HS-27A (cell line): ENCODE data around the gene RPTOR.

Source experiments
- DNase-seq: peaks from one replicate; pipeline ENCODE4 v3.0.0-alpha.2; 2012; ENCODE audit warnings: low read depth, missing footprints

The RPTOR gene

DNA sequence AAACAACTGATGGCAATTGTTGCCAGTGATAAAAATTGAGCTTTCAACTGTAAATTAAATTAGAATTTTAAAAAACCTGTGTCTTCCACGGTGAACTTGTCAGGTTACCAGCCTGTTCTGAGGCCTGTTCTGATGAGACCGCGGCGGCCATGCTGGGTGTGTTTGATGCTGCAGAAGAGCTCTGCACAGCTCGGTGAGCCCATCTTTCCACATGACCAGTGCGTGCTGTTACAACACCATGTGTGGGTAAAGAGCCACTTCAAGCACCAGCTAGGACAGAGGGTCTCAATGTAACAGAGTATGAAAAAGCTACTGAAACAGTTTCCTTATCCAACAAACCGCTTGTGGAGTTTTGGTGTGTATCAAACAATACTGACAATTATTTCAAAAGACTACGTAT lies 48.5 kb downstream of the RPTOR start:
- no peak for DNase-seq

DNA sequence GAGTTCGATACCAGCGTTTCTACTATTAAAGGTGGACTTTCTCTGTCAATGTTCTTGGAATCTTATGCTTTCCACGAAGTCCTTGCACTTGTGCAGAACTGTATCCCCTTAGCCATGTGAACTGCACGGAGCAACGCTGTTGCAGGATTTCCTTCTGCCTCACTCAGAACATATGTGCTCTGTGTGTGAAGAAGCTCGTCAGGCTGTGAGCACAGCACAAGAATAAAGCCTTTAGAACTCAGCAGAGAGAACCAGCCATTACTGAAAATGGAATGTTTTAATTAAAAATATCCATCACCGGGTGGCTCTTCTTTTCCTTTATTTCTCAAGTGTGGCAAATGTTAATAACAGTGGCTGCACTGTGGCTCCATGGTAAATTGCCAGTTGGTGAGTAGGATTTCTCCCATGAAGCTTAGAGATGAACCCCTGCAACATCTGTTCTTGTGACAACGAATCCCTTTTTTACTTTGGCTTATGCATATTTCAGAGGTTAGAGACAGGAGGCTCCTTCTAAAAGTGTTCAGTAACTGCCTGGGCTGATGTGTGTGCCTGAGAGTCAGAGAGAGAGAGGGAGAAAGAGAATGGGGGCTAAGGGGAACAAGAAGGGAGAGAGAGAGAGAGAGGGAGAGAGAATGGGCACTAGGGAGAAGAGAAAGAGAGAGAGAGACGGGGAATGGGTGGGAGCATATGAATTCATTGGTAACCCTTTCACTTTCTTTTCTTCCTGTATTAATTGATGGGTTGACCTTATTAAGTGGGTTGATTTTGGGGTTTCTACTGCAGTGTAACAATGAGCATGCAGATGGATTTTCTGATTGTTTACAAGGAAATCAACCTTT lies 50.0 kb downstream of the RPTOR start:
- no peak for DNase-seq

DNA sequence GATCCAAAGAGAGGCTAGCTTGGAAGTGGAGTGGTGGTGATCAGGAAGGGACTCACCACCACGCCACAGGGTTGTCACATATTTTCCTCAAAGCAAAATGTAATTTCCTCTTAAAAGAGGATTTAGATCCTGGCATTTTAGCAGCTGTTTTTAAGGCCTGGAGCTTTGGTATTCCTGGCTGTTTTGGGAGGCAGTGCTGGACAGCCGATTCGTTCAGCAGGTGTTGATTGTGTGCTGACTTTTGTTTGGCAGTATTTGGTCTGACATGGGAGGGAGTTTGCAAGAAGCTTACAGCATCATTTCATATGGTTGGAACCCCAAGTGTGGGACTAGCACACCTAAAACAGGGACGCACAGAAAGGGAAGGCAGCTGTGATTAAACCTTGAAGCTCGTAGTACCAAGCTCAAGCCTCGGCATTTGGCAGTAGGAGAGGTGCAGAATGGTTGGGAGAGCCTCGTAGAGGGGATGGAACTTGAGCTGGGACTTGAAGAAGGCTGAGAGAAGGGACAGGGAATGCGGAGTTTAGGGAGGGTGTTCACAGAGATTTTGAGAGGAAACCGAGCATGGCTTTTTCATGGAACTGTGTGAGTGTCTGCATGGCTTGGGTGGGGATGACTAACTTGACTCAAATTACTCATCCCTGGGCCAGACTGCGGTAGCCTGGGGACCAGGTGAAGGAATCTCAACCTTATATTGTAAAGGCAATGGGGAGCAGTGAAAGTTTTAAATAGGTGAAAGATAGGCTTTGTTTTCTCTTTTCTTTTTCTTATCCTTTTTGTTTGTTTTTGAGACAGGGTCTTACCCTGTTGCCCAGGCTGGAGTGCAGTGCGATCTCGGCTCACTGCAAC lies 52.3 kb downstream of the RPTOR start:
- DNase-seq = no peak

DNA sequence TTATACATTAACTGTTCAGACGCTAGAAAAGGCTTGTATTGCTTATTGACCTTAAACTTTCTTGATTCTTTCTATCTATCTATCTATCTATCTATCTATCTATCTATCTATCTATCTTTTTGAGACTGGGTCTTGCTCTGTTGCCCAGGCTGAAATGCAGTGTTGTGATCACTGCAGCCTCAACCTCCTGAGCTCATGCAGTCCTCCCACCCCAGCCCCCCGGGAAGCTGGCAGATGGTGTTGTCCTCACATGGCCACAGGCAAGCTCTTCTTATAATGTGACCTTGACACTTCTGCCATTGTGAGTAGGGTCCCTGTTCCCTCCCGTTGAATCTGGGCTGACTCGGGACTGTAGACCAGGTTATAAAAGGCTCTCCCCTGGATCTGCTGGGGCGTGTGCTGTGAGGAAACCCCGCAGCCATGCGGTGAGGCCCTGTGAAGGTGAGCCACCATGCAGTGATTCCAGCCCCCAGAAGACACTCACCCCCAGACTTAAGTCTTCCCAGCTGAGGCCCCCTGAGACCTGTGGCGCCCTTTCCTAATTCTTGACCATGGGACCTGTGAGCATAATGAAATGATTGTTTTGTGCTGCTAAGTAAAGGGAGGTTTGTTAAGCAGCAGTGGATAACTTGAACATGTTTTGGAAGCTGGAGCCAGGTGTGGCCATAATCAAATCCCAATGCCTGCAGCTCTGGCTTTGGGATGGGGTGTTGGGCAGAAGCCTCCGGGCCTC lies 54.3 kb downstream of the RPTOR start:
- DNase-seq = no peak

DNA sequence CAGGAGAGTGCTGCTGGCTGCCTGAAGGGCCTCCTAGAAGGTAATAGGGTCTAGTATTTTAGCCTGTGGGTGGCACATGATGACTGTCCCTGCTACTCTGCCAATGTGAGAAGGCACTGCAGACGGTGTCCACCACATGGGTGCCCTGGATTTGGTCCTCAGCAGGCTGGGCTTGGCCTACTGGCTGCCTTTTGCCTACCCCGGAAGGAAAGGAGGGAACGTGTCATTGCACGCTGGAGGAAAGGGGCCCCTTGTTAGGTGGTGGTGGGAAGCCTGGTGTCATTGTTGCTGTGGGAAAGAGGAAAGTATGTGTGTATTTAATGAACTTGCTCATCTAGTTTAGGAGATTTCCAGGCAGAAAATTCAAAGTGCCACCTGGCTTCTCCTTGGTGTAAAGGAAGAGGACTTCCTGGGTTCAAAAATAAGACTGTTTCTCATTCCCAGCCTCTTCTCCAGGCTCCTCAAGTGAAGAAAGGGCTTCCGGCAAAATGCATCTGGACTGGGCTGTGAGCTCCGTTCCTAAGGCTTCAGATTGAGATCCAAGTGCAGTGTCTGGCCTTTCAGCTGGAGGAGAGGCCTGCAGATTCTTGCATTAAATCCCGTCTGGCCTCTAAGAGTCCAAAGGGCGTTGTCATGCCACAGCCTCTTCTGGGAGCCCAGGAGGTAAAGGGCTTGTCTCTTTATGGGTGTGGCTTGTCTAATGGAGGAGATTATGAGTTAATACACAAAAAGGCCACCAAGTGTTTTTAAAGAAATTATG lies 55.1 kb downstream of the RPTOR start:
- DNase-seq = no peak

DNA sequence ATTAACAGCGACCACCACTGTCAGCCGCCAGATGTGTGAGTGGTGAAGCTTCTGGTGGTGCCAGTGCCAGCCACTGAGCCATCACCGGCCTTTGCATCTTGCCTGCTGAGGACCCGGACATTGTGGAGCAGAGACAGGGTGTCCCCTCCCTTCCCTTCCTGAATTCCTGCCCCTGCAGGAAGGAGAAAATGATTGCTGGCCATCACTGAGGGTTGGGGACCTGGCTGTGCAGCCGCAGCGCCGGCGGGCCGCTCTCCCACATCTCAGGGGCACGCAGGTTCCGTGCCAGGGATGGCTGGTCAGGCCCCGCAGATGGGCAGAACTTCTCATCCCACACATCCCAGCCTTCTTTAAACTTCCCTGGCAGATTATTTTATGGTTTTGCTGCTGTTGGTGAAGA lies 56.5 kb downstream of the RPTOR start:
- no peak for DNase-seq

DNA sequence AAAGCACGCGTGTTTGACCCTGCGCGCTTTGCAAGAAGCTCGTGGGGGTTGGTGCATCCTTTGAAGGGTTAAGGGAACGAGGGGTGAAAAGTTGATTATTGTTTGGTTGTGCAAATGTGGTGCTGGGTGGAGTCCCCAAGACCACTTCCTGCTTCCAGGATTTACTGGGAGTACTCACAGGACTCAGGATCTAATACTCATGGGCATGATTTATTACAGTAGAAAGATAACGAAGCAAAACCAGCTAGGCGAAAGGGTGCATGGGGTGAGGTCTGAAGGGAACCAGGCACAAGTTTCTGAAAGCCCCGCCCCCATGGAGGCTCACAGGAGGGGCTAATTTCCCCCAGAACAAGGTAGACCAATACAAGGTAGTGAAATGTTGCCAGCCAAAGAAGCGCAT lies 58.8 kb downstream of the RPTOR start:
- DNase-seq = no peak

DNA sequence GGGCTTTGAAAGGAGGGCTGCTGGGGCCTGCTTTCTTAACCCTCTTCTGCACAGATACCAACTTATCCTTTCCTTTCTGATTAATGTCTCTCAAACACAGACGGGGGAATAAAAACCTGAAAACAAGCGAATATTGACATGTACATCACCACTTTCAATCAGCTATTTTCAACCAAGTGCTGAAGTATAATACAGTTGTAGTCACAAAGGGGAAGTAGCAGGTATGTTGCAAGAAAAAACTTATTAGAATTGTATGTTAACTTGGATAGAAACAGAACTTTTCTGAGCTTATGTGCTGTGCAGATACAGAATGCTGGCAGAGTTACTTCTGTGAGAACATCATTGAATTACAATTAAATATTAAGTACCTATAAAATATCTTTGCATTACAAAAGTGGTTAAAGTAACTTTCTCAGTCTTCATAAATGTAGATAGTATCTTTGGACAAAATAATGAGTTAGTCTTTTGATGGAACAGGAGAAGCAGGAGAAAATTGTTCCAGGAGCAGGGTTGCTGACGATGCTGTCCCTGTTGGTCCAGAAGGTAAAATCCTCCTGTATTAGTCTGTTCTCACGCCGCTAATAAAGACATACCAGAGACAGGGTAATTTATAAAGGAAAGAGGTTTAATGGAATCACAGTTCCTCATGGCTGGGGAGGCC lies 59.5 kb downstream of the RPTOR start:
- no peak for DNase-seq

DNA sequence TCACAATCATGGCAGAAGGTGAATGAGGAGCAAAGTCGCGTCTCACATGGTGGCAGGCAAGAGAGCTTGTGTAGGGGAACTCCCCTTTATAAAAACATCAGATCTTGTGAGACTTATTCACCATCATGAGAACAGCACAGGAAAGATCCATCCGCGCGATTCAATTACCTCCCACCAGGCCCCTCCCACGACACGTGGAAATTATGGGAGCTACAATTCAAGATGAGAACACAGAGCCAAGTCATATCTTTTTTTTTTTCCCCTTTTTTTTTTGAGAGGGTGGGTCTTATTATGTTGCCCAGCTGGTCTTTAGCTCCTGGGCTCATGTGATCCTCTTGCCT lies 60.0 kb downstream of the RPTOR start:
- DNase-seq = no peak

DNA sequence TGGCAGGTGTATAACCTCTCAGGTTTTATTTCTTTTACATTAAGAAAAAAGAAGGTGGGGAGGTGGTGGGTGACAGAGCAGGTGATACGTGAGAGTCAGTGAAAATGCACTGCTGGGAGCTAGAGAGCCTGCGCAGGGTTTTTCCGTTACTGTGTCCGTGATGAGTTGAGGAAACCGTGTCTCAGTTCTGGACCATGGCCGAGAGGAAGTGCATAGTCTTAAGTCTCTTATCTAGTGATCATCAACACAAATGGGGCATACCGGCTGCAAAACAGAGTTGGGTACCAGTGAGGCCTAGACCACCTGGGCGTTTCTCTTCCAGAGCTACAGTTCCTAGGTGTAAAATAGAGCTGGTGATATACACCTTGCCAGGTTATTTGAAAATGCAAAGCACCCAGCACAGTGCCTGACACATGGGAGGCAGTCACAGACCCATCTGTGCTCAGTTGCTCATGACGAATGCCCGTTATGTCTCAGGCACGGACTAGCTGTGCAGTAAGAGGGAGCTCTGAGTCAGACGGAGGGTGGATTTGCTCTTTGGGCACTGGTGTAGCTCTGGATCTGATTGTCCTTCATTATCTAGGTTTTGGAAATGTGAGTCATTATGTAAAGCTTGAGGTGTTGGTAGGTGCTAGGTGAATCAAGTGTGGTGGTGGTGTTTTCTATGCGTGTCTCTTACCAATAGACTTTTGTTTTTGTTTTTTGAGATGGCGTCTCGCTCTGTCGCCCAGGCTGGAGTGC lies 60.9 kb downstream of the RPTOR start:
- DNase-seq = no peak

DNA sequence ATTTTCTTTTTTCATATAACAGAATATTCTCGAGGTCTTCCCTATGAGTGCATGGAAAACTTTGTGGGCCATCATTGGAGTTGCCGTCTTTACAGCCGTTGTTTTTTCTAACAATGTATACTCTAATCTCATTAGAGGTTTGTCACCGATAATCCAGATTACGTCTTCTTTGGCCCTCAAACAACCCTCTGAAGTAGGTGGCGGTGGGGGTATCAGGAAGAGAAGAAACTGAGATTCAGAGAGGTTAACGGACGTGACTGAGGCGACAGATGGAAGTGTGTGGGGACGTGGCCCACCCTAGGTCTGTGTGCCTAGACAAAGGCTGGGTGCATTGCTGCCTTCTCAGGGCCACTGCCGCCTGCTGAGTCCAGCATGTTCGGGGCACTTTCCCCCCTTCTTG lies 63.7 kb downstream of the RPTOR start:
- no peak for DNase-seq

DNA sequence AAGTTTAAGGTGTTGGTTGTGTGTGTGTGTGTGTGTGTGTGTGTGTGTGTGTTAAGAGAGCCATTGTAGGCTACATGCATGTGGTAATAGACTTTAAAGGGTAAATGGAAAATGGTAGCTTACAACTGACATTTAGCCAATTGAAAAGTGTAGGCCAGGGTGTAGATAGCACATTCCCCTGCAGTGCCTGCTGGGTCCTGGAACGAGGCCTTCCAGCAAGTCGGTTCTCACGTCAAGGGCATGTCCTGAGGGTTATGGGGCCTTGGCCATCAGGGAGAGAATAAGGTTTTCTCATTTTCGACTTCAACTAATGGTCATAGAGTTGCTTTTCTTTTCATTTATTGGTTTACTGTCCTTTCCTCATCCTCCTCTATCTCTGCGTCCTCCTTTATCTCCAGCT lies 65.1 kb downstream of the RPTOR start:
- DNase-seq = no peak

DNA sequence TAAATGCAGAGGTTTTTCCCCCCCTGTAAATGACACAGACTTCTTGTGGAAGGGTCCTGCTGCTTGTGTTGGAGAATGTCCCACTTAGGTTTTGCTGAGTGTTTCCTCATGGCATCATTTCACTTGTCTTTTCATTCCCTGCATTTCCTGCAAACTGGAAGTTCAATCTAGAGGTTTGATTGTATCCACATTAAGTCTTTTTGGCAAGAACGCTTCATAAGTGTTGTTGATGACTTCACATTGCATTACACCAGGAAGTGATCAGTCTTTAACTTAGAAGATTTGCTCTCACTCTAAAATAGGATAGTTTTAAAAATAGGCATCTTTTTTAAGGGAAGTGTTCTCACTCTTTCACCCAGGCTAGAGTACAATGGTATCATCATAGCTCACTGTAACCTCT lies 67.2 kb downstream of the RPTOR start:
- no peak for DNase-seq

DNA sequence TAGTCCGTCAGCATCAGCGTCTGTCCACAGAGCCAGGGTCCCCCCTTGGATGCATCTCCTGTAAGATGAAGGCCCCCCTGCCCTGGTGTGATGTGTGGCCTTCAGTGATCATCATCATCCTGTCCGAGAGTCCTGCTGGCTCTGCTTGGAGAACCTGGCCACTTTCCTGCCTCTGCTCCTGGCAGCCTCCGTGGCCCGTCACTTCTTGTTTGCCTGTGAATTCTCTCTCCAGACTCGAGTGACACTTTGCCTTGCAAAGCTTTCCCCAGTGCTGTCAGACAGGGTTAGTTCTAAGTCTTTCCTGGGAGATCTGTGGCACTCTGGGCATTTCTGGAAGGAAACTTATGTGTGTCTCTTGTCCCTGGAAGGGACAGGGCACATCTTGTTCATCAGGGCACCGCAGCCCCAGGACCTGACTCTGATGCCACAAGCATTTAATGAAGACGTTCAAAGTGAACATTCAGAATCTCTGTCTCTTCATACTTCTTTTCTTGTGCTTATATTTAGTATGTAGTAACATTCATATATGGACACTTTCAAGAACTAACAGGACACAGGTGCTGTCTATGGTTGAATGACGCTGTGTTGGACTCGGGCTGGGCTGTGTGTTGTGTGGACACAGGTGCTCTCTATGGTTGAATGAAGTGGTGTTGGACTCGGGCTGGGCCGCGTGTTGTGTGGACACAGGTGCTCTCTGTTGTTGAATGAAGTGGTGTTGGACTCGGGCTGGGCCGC lies 68.5 kb downstream of the RPTOR start:
- no peak for DNase-seq

DNA sequence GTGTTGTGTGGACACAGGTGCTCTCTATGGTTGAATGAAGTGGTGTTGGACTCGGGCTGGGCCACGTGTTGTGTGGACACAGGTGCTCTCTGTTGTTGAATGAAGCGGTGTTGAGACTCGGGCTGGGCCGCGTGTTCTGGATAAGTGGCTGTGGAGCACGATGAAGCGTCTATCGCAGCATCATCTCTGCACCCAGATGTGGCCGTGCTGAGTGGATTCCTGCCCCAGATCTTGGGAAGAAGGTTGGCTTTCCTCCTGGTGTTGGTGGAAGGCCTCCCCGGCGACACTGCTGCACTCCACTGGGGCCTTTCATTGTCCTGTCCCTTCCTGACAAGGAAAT lies 69.1 kb downstream of the RPTOR start:
- DNase-seq = no peak

DNA sequence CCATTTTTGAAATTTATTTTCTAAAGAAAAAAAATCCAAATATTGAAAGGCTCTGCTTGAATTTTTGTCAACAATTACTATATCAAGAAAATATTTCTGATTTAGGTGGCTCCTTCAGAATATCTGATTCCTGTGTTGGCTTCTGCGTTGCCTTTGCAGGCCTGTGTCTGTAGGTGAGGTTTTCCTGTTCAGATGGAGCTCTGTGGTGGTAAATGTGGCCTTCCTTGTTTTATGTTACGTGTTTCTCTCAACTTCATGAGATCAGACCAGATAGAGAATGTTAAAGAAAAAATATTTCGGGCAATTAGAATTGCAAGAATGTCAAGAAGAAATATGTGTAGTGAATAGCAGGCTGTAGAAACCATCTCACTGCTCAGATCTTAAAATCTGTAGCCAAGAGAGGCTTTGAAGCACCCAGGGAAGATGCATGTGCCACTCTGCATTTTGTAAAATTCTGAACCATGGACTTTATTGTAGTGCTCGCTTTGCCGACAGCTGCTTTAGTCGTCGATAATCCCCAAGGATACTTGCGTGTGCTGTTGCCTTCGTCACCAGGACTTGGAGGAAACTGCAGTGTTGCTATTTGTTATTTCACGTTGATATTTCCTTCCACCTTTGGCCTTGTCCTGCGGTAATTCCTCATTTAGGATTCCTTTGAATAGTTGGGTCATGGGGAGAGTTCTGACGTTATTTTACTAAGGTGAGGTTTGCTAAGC lies 69.9 kb downstream of the RPTOR start:
- no peak for DNase-seq

DNA sequence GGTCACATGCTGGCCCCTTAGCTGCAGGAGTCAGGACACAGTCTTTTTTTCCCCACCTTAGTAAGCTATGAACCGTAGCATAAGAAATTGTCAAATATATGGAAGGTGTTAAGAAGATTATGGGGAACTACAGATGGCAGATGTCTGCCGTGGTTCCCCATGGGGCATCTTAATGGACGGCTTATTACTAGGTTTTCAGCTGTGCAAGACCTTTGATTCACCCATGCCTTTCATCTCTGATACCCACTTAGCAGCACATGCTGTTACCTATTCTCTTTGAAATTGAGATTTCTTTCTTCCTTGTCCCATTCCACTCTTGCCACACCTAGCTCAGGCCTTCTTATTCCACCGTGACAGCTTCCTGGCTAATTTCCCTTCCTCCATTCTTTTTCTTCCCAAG lies 70.7 kb downstream of the RPTOR start:
- DNase-seq = no peak

DNA sequence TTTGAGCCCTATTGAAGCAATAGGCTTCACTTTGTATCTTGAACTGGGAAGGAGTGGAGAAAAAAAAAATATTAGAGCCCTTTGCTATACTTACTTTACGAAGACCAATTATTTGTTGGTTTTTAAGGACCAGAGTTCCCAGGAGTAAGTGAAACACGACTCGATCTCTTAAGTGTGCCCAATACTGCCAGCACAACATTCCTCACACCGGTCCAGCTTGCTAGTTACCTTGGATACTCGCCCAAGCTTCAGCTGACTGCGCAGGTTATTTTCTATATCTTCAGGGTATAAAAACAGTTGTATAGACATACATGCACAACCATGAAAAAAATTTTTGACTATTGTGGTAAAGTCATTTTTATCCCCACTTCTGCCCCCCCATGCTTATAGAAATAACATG lies 72.1 kb downstream of the RPTOR start:
- no peak for DNase-seq

DNA sequence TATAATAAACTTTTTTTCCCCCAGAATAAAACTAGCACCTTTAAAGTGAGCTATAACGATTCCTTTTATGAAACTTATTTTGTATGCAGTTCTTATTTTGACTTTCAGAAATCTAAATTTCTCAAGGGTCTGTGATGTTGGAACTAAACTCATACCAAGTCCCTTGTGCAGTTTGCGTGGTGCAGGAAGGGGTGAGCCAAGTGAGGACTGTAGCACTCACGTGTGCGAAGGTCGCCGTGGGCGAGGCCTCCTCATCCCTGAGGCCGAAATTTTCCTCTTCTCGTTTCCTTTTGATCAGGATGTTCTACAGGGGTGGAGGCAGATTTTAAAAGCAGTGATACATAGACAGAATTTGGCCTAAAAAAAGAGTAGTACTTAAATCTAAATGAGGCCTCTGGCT lies 73.7 kb downstream of the RPTOR start:
- no peak for DNase-seq
